CD4-positive, alpha-beta T cell treated with Interleukin-6 at 100 ng/mL for 8 hours (primary cell): Measurements from ENCODE around the gene SAV1.
A peak's percentile ranks its signal among the peaks of the same experiment; 100 is the strongest.
"Not testable (repeated sequence)": the region's sequence is repeated elsewhere in the genome, so short reads cannot be mapped to it uniquely, and the experiment has no call there.

Experiments used
- DNase-seq: peaks from one replicate; pipeline ENCODE4 v3.0.0-alpha.2; 2020; ENCODE audit warnings: mixed read lengths, low spot score

The SAV1 gene

DNA sequence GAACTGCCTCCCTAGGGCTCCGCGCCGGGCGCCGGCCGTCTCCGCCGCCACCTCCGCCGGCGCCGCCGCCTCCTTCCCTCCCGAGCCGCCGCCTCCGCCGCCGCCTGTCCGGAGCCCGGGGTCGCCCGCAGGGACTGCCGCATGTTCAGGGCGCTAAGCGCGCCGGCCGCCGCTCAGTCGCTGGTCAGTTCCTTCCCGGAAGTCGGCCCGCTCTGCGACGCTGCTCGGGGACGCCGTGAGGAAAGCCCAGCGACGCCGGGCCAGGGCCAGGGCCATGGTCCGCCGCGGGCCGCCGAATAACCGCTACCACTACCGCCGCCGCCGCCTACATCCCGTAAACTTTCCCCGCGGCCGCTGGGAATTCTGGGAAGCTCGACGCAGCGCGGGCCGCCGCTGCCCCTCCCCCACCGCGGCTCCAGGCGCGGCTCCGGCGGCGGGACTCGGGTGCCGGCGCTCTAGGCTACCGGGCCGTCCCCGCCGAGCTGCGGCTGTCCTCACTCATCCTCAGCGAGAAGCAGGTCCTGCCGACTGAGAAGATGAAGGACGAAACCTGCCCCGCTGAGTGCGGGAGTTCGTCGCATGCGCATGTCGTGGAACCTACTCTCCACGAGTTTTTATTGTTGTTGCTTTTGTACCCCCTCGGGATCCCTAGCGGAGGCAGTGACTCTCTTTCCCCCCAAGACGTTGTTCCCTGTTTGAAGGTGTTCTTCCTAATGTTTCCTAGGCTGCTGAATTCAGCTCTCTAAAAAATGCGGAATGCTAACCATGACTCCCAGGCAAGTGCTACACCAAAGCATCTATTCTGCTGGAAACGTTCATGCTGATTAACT, at the start of gene SAV1:
TSS of gene SAV1 (minus strand) at position 311 of the 830 bp plus-strand sequence. CDS start 339 bp downstream, outside the sequence.
- DNase-seq = peak; percentile 31

DNA sequence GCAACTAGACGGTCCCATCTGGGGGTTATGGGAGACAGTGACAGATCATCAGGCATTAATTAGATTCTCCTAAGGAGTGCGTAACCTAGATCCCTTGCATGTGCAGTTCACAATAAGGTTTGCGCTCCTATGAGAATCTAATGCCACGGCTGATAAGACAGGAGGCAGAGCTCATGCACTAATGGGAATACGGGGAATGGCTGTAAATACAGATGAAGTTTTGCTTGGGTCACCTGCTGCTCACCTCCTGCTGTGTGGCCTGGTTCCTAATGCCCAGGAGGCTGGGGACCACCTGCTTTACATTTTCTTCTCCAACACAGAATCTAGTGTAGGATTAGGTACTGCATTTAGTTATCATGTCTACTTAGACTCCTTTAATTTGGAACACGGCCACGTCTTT, 49.7 kb upstream of the SAV1 start:
- no peak for DNase-seq

DNA sequence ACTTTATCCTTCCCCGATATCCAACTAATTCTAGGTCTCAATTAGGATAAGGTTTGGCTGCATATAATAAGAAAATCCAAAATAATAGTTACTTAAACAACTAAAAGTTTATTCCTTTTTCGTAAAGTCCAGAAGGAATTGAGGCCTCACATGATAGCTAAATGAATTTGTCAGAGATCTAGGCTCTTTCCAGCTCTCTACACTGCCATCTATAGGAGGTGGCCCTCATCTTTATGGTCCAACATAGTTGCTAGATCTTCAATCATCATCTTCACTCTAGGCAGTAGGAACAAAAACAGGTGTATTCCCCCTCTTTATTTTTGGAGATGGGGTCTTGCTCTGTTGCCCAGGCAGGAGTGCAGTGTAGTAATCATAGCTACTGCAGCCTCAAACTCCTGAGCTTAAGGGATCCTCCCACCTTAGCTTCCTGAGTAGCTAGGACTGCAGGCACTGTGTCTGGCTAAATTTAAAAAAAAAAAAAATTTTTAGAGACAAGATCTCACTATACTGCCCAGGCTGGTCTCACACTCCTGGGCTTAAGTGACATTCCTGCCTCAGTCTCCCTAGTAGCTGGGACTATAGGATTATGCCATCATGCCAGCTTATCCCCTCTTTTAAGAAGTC, 46.5 kb upstream of the SAV1 start:
- DNase-seq = peak; percentile 17

DNA sequence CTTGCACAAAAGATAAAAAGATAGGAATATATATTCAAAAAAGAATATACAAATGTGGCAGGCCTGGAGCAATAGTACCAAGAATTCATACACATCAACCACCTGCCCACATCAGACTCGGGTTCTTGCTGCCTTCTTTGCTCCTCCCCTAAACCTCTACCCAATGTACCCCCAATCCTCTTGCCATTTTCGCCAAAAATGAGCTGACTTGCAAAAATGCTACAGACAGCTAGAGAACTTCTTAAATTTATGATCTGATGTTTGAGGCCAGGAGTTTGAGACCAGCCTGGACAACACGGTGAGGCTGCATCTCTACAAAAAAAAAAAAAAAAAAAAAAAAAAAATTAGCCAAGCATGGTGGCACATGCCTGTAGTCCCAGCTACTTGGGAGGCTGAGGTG, 42.9 kb upstream of the SAV1 start:
- no peak for DNase-seq

DNA sequence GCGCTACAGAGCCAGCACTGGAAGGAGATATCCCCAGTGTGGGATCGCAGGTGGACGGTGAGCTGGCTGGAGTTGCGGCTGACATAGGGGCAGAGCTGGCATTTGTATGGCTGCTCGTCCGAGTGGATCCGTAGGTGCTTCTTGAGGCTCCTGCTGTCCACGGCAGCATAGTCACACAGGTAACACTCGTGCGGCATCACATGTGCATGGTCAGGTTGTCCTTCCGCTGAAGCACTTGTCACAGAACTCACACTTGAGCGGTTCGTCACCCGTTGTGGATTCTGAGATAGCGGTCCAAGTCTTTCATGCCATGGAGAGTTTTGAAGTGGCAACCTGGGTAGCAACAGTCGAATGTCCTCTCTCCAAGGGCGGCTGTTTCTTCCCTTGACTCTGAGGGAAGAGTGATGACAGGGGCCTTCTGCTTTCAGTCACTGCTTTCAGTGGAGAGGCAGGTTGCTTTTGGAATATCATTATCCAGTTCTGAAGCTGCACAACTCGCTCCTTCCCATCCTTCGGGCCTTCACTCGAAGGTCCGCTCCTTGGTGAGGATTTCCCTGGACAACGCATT, 37.0 kb upstream of the SAV1 start:
- no peak for DNase-seq

DNA sequence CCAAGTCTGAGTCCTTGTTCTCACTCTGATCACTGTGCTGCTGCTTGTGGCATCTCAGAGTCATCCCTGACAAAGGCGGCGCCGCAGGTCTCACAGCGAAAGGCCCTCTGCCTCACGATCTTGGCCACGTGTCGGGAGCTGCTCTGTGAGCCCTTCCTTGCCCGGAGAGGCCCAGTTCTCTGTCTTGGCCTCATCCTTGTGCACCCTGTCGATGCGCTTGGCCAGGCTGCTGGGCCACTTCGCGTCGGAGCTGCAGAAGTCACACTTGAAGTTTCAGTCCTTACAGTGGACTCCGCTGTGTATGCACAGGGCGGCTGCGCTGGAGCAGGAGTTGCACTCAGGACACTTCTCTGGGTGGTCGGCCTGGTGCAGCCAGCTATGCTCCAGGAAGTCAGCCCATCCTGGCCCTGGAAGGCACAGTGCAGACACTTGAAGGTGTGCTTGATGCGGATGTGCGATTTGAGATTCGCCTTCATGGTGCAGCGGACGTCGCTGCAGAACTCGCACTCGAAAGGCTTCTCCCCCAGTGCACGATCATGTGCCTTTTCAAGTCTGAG, 36.4 kb upstream of the SAV1 start:
- DNase-seq = no peak

DNA sequence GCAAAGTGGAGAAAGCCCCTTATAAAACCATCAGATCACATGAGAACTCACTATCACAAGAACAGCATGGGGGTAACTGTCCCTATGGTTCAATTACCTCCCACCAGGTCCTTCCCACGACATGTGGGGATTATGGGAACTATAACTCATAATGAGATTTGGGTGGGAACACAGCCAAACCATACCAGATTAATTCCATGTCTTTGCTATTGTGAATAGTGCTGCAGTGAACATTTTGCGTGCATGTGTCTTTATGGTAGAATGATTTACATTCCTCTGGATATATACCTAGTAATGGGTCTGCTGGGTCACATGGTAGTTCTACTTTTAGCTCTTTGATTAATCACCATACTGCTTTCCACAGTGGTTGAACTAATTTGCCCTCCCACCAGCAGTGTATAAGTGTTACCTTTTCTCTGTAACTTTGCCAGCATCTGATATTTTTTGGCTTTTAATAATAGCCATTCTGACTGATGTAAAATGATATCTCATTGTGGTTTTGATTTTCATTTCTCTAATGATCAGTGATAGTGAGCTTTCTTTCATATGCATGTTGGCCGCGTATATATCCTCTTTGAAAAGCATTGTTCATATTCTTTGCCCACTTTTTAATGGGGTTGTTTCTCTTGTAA, 29.7 kb upstream of the SAV1 start:
- DNase-seq = no peak

DNA sequence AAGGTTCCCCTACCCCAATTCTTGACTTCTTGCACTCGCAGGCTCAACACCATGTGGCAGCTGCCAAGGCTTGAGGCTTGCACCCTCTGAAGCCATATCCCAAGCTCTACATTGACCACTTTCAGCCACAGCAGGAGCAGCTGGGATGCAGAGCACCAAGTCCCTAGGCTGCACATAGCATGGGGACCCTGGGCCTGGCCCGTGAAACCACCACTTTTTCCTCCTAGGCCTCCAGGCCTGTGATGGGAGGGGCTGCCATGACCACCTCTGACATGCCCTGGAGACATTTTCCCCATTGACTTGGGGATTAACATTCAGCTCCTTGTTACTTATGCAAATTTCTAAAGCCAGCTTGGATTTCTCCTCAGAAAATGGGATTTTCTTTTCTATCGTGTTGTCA, 26.2 kb upstream of the SAV1 start:
- not testable (repeated sequence) for DNase-seq

DNA sequence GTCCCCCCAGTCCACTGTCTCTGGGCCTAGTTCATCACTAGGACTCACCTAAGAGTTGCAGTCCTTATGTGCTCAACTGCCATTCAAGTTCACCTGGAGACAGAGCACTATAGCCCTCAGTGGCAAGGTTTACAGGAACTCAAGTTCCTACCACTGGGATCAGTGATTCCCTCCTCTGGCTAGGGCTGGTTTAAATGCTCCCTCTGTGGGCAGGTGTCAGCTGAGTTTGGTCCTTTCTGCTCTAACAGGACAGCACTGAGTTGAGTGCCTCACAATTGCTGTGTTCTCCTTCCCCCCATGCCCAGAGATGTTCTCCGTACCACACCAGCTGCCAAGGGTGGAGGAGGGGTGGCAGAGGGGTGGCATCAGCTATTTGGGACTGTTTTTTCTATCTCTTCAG, 20.8 kb upstream of the SAV1 start:
- DNase-seq = no peak

DNA sequence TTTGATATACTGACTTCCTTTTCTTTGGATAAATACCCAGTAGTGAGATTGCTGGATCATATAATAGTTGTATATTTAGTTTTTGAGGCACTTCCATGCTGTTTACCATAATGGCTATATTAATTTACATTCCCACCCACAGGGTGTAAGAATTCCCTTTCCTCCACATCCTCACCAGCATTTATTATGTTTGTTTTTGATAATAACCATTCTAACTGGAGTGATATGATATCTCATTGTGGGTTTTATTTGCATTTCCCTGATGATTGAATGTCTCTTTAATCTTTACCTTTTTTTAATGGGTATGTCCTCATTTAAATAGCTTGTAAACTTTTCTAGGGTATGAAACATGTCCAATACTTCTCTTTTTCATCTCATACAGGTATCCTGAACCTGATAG, 11.6 kb upstream of the SAV1 start:
- DNase-seq = no peak

DNA sequence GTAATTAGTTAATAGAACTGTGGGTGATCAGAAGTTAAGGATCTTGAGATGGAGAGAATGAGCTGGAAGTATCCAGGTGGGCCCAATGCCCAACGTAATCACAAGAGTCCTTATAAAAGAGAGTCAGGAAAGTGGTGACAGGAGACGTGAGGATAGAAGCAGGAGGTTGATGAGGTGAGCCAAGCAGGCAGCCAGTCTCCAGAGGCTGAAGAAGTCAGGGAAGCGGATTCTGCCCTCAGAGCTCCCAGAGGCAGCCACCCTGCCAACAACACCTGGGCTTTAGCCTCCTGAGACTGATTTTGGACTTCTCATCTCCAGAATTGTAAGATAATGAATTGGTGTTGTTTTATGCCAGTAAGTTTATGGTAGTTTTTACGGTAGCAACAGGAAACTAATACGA, 10.1 kb upstream of the SAV1 start:
- DNase-seq = no peak

DNA sequence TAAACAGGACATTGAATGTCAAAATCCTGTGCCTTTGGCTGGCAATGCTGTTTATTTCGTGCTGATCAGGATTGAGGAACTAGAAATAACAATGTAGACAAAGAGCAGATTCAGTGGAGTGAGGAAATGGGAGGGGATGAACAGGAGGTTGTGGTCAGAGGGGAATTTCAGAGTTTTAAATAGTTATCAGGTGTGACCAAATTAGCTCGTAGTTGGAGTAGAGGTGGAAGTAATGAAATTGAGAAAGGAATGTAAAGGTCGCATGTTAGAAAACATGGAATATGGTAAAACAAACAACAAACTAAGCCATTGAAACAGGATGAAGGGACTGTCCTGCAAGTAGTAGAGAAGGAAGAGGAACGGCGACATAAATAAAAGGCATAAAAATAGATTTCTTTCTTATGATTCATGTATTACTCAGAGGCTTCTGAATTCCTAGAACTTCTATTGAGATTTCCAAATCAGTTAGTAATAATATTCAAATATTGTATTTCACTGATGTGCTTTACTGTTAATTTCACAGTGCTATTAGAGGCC, 9.5 kb upstream of the SAV1 start:
- no peak for DNase-seq

DNA sequence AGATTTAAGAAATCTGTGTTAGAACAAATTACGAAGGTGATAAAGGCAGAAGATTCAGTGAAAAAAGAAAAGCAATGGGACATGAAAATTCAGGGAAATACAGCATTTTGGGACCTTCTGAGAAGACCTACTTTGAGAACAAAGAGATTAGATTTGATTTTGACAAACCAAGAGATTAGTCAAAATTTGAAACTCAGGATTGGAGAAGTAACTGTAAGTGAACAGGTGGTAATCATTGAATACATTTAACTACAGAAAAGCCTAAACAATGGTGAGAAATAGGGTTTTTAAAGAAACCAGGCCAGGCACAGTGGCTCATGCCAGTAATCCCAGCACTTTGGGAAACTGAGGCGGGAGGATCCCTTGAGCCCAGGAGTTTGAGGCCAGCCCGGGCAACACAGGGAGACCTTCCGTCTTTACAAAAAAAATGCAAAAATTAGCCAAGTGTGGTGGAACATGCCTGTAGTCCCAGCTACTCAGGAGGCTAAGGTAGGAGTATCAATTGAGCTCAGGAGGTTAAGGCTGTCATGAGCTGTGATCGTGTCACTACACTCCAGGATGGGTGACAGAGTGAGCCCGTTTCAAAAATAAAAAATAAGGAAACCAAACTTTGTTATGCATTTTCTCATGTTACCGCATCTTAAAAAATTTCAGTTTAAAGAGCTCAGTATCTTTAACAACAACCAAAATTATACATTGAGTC, 8.9 kb upstream of the SAV1 start:
- no peak for DNase-seq

DNA sequence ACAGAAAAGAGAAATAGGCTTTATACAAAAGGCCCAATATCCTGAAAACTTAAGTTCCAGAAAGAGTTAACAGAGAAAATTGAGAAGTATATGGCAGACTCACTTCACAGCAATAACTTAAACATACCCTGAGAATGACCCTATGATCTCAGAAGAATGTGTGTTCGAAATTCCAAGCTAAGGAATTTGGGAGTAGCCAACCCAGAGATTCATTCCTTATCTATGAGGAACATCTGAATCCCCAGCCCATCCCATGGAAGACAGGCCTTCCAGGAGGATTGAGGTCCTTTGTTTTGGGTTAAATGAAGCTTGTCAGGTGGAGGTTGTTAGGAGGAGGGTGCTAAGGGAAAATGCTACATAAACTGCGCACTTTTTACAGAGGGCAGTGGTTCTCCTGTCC, 7.5 kb upstream of the SAV1 start:
- DNase-seq = no peak

DNA sequence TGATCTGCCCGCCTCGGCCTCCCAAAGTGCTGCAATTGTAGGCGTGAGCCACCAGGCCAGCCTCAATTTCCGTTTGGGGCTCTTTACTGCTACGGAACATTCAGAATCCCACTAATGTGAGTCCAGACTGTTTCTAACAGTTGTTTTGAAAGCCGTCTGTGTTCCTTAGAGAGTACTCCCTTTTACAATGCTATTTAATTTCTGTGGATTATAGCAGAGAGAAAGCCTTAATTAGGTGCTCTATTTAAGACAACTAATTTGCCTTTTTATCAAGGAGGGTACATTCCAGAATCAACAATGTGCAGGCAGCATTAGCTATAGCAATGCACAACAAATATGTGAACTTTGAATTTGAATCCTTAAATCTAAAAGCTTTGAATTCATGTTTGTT, 2.8 kb upstream of the SAV1 start:
- no peak for DNase-seq

DNA sequence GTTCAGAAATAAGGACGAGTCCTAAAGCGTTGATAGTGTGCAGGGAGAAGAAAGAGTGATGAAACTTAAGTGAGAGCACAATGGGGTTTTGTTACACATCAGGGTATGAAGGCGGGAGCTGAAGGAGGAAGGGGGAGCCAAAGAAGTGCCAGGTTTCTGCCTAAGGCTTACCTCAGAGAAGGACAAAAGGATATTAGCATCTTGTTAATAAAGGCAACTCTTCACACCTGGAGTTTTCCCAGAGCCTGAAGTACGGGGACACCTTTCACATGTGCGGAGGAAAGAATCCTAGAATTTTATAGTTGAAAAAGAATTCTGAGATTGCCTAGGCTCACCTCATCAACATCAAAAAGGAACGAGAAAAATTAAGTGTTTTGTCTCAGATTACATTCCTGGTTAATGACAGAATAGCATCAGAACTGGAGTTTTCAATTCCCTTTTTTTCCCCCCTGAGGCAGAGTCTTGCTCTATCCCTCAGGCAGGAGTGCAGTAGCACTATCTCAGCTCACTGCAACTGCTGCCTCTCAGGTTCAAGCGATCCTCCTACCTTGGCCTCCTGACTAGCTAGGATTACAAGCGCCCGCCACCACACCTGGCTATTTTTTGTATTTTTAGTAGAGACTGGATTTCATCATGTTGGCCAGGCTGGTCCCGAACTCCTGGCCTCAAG, 2.2 kb upstream of the SAV1 start:
- DNase-seq = no peak

DNA sequence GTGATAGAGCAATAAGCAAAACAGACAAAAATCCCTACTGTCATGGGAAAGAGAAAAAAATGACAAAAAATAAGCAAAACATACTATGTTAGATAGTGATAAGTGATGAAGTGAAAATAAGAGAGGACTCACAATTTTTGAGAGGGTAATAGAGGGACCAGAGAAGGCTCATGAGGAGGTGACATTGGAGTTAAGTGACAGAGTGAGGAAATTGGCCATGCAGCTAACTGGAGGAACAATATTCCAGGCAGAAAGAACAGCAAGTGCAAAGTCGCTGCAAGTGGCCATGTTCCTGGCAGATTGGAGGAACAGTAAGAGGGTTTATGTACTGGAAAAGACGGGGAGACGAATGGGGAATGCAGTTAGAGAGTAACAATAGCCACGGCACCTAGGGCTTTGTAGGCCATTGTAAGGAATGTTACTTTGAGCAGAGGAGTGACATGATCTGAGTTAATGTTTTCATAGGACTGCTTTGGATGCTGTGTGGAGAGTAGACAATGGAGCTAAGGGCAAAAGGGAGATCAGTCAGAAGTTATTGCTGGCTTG, 1.4 kb upstream of the SAV1 start:
- DNase-seq = no peak

DNA sequence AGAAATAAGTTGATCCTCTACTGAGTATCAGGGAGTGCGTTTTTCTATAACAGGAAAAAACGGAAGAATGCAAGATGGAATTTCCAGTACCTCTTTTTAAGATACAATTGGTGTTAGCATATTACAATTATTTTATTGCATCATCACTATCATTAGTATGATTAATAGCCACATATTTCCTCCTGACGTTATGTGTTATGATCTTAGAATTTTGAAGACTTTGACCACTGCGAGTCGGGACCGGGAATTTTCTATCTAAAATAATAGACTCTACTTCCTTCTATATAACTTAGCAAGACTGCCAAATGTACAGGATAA, 679 bp upstream of the SAV1 start:
- no peak for DNase-seq

DNA sequence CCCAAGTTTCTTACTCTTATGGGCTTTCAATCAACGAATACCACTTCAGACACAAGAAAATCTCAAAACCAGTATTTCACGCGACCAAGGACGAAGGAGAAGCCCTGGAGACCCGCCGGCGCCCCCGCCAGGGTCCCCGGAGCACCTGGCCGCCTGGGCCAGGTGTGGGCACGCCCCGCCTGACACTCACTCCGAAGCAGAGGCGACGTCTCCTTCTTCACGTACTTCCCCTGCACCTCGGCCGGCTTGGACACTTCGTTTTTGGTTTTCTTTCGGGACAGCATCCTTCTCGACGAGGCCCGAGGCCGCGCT, 466 bp downstream of the SAV1 start:
- peak; percentile 15 for DNase-seq

DNA sequence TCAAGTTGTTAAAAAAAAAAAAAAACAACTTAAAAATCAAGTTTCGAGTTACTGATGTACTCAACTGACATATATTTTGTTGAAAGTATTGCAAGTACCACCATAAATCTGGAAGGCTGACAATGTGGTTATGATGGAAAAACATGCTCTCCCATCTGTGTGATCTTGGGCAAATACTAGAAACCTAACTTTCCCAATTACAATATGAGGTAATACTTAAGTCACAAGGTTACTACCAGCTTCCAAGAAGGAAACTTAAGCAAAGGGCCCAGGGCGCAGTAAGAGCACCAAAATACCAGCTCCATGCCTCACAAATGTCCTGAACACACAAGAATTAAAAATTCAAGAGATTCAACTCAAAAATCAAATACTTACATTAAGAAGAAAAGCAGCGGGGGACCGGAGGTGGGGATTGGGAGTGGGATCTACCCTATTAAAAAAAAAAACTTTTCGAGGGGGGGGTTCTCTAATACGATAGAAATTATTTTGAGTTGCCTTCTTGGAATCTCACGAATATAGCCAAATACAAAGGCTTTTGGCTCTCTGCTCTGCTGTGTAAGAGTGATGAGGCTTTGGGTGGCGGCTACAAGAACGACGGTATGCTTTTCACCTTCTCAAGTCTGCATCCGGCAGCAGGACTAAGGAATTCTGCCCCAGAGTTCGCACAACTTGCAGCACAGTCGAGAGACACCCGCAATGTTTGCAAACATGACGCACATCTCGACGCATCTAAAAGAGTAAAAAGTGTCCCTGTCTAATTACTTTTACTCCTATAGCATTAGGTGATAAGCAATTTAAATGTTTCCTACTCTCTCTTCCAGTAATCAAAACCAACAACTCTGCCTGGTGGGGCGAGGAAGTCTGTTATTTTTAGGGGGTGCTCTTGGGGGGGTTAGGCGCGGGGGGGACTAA, 1.1 kb downstream of the SAV1 start:
- DNase-seq = peak; percentile 24
